Endothelial cell of umbilical vein (primary cell): ENCODE data around the gene ARHGDIA. TPM values are rescaled to one million over a fixed set of nuclear protein-coding genes. Genes with fewer than 3 reads are reported as not detected.

Source experiments
- BruUV-seq: library from RNA; stranded (reverse); fragments of 400-500 nt; replicated peaks from 2 replicates; lab custom pipeline; 2021; lab: Mats Ljungman, UMichigan
- CTCF ChIA-PET: fragments of 300-600, 350-600 bp; sonication (Branson Sonifier 250); formaldehyde crosslinking; loops from one replicate; lab custom pipeline; 2021; ENCODE audit warnings: antibody characterized with exemption, inconsistent platforms; lab: Charles Lee
- POLR2A ChIA-PET: fragments of 300-600, 350-600 bp; sonication (Branson Sonifier 250); formaldehyde crosslinking; loops from one replicate; lab custom pipeline; 2021; ENCODE audit warnings: antibody characterized with exemption, inconsistent platforms; lab: Charles Lee
- DNase-seq: peaks from one replicate; pipeline ENCODE4 v3.0.0-alpha.2; 2011; ENCODE audit warnings: low read depth, low spot score
- FAIRE-seq: peaks from 2 replicates; lab custom pipeline; 2011; peaks lifted over from hg19 to GRCh38; lab: Jason Lieb, UNC
- H2AFZ ChIP-seq: 2 replicates; pipeline ENCODE4 v1.6.0; 2012; ENCODE audit warnings: low read depth, low read length, control low read depth, inconsistent platforms
- H3K27ac ChIP-seq: 2 replicates; pipeline ENCODE4 v1.5.1; 2011; ENCODE audit warnings: low read depth, mild to moderate bottlenecking, control low read depth, low read length, moderate library complexity; ENCODE audit not compliant: insufficient read depth
- H3K27me3 ChIP-seq, 2 experiments: 2 replicates each; pipeline versions ENCODE4 v1.6.0 to v1.6.1; 2011; ENCODE audit warnings: low read length in 2 of 2, mixed read lengths in 1 of 2; ENCODE audit not compliant: control insufficient read depth in 2 of 2, insufficient read depth in 2 of 2
- H3K36me3 ChIP-seq, 2 experiments: 2 replicates in 1 of 2; 3 replicates in 1 of 2; pipeline ENCODE4 v1.5.1; 2011; ENCODE audit warnings: low read length in 2 of 2, mild to moderate bottlenecking in 1 of 2, moderate library complexity in 1 of 2; ENCODE audit not compliant: control insufficient read depth in 2 of 2, insufficient read depth in 2 of 2; ENCODE audit errors: extremely low read depth in 1 of 2
- H3K4me1 ChIP-seq: 3 replicates; pipeline ENCODE4 v1.5.1; 2011; ENCODE audit warnings: mild to moderate bottlenecking, low read length; ENCODE audit not compliant: control insufficient read depth, insufficient read depth; ENCODE audit errors: extremely low read depth
- H3K4me2 ChIP-seq: 2 replicates; pipeline ENCODE4 v1.6.1; 2011; ENCODE audit warnings: low read length, control low read depth, mixed read lengths; ENCODE audit not compliant: insufficient read depth
- H3K4me3 ChIP-seq, 3 experiments: fragments of 200-600 bp in 1 of 3; sonication (generic), shearing (Covaris generic) in 1 of 3; replicated peaks in 1 of 3; 2 replicates each; pipeline ENCODE4 v1.5.1; 2011 to 2016; ENCODE audit warnings: control low read depth in 3 of 3, low read length in 3 of 3, mild to moderate bottlenecking in 2 of 3, inconsistent platforms in 1 of 3, low read depth in 1 of 3, moderate library complexity in 1 of 3; ENCODE audit not compliant: insufficient read depth in 1 of 3
- H3K79me2 ChIP-seq: 2 replicates; pipeline ENCODE4 v1.6.0; 2012; ENCODE audit warnings: low read length, inconsistent platforms; ENCODE audit not compliant: control insufficient read depth, insufficient read depth
- H3K9ac ChIP-seq: replicated peaks from 2 replicates; pipeline ENCODE3; 2011; ENCODE audit warnings: low read length, control low read depth; ENCODE audit not compliant: insufficient read depth; ENCODE audit errors: extremely low read depth
- H3K9me1 ChIP-seq: replicated peaks from 3 replicates; pipeline ENCODE4 v1.6.0; 2011; ENCODE audit warnings: mild to moderate bottlenecking, low read length; ENCODE audit not compliant: control insufficient read depth, insufficient read depth; ENCODE audit errors: extremely low read depth
- H3K9me3 ChIP-seq: replicated peaks from 2 replicates; pipeline ENCODE4 v1.5.1; 2012; ENCODE audit warnings: low read length, inconsistent platforms; ENCODE audit not compliant: control insufficient read depth, insufficient read depth
- H4K20me1 ChIP-seq: replicated peaks from 2 replicates; pipeline ENCODE3; 2011; ENCODE audit warnings: mild to moderate bottlenecking, low read length; ENCODE audit not compliant: control insufficient read depth, insufficient read depth; ENCODE audit errors: extremely low read depth
- CTCF ChIP-seq, 2 donors: IDR thresholded peaks; 1 replicate in 1 of 2; 2 replicates in 1 of 2; pipeline ENCODE4 v1.5.1; 2011; ENCODE audit warnings: low read length in 2 of 2, mild to moderate bottlenecking in 2 of 2, moderate library complexity in 2 of 2, control low read depth in 1 of 2, inconsistent platforms in 1 of 2, low read depth in 1 of 2; ENCODE audit not compliant: insufficient read depth in 1 of 2; ENCODE audit errors: extremely low read depth in 1 of 2
- EZH2 ChIP-seq: IDR thresholded peaks from 2 replicates; pipeline ENCODE4 v1.6.1; 2012; ENCODE audit warnings: borderline replicate concordance, low read depth, mild to moderate bottlenecking, moderate library complexity, low read length, inconsistent platforms; ENCODE audit not compliant: severe bottlenecking
- FOS ChIP-seq: IDR thresholded peaks from 2 replicates; pipeline ENCODE4 v1.6.1; 2011; ENCODE audit warnings: mild to moderate bottlenecking, low read length, moderate library complexity, borderline replicate concordance; ENCODE audit not compliant: insufficient read depth
- GATA2 ChIP-seq: IDR thresholded peaks from 2 replicates; pipeline ENCODE4 v1.7.0; 2011; ENCODE audit warnings: low read depth, mild to moderate bottlenecking, moderate library complexity, mixed read lengths, low read length; ENCODE audit not compliant: insufficient read length, insufficient read depth
- JUN ChIP-seq: IDR thresholded peaks from 2 replicates; pipeline ENCODE4 v1.6.1; 2011; ENCODE audit warnings: borderline replicate concordance, low read depth; ENCODE audit not compliant: insufficient read length, insufficient read depth
- MAX ChIP-seq: IDR thresholded peaks from 2 replicates; pipeline ENCODE4 v1.6.1; 2011; ENCODE audit not compliant: insufficient read depth, insufficient read length
- MYC ChIP-seq: IDR thresholded peaks from one replicate; pipeline ENCODE4 v1.6.1; 2011; ENCODE audit warnings: mild to moderate bottlenecking, low read depth, low read length
- POLR2A ChIP-seq: IDR thresholded peaks from 2 replicates; pipeline ENCODE4 v1.6.1; 2012; ENCODE audit warnings: low read depth, mild to moderate bottlenecking, control low read depth, low read length
- POLR2AphosphoS5 ChIP-seq: IDR thresholded peaks from 2 replicates; pipeline ENCODE4 v1.6.1; 2012; ENCODE audit warnings: low read depth, mild to moderate bottlenecking, control low read depth, low read length, moderate library complexity; ENCODE audit not compliant: insufficient read depth
- dilution Hi-C: fragments of 300-500 bp; cut with MboI; formaldehyde crosslinking; loops from one replicate; pipeline ENCODE4 v1.15.0; 2019; ENCODE audit warnings: low sequenced_read_pairs; ENCODE audit not compliant: extremely low pct_ligation_motif_present
- intact Hi-C: fragments of 100-400 bp; cut with micrococcal nuclease; formaldehyde crosslinking; loops from one replicate; pipeline ENCODE4 v1.10.0; 2022
- polyA plus RNA-seq, 4 experiments: library from polyadenylated mRNA; depleted of rRNA in 3 of 4; stranded (reverse) in 3 of 4; unstranded in 1 of 4; fragments of >200 nt; gene quantifications; 2 replicates each; pipeline versions ENCODE4 v1.2.1 to v1.2.3, GENCODE V29; 2011 to 2012; ENCODE audit warnings: missing spikeins in 1 of 4
- total RNA-seq: library from RNA; stranded (reverse); gene quantifications from 2 replicates; pipeline ENCODE4 v1.2.3, GENCODE V29; 2021

The ARHGDIA gene
- total and polyA plus RNA-seq, 2 donors (not counting 3 experiments of a cell fraction or from before 2014, with no cell fraction given), result 358 to 645 TPM

GRCh38 chr17:81915331-81915730 lies 44.2 kb upstream of the ARHGDIA start:
- no peaks in the 10 kb centered on the region for H3K9me1 ChIP-seq
- H3K27ac ChIP-seq, result no peak overlapping the region
- H3K27me3 ChIP-seq, result no peaks in the 10 kb centered on the region
- H3K9ac ChIP-seq, result no peak overlapping the region
- no peak overlapping the region for H3K4me2 ChIP-seq
- TF ChIP-seq POLR2AphosphoS5, result no peak
- TF ChIP-seq FOS, result no peak
- TF ChIP-seq MYC, result no peak
- TF ChIP-seq MAX, result no peak
- TF ChIP-seq GATA2, result no peak
- no peak for TF ChIP-seq POLR2A
- no peak for TF ChIP-seq EZH2
- TF ChIP-seq JUN, result no peak
- no peak for TF ChIP-seq CTCF (IDR thresholded peaks at IDR 0.05; ENCODE audit: extremely low read depth in 1 of 2, insufficient read depth in 1 of 2, low read depth in 1 of 2, low read length in 2 of 2)
- no TSS peak for BruUV-seq
- no peak for DNase-seq
- H3K4me3 ChIP-seq, result no peak overlapping the region
- peaks cover 16% of the 10 kb centered on the region for H3K79me2 ChIP-seq
- ChIA-PET POLR2A (no interaction called here), CTCF (no interaction called here)
- H3K4me1 ChIP-seq, result peaks cover 9% of the 10 kb centered on the region
- H3K36me3 ChIP-seq, result peaks cover 7 to 33% of the 10 kb centered on the region in 2 experiments
- dilution Hi-C loops, result no loop called here
- intact Hi-C loops, result no loop called here
- H4K20me1 ChIP-seq, result no peaks in the 10 kb centered on the region
- no peak for FAIRE-seq
- H3K9me3 ChIP-seq, result no peaks in the 10 kb centered on the region
- H2AFZ ChIP-seq, result no peak overlapping the region
